NT2/D1 (cell line): Measurements from ENCODE around the gene EIF3K.

ENCODE experiments used
- YY1 ChIP-seq: IDR thresholded peaks from 2 replicates; pipeline ENCODE4 v1.6.1; 2011; ENCODE audit not compliant: insufficient read length, insufficient read depth
- ZNF274 ChIP-seq: IDR thresholded peaks from 2 replicates; pipeline ENCODE4 v1.6.1; 2011; ENCODE audit warnings: mild to moderate bottlenecking, low read depth, low read length

GRCh38 chr19:38664503-38665211 is 45.7 kb downstream of the EIF3K start:
- TF ChIP-seq ZNF274: no peak
- no peak for TF ChIP-seq YY1
